Measurements from ENCODE around the gene CALHM5.

CALHM5 gene

DNA sequence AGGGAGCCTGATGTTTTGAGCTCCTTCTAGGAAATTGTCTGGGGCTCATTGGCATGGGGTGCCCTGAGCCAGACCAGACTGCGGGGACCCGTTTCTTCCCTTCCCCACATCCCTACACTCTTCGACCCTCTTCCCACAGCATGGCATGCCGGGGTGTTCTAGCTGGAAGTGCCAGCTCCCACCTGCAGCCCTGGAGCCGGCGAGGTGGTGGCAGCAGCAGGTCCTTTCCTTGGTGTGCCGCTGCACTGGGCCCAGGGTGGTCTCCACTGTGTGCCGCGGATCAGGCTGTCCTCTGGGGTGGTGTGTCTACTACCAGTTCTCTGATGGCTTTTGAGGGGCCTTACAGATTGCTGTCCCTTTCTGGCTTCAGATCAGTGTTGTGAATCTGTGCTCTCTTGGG, 52.4 kb downstream of the CALHM5 start:
- no peak for TF ChIP-seq SIN3A (IDR thresholded peaks at IDR 0.05; ENCODE audit: borderline replicate concordance, insufficient read depth, low read length)
- TF ChIP-seq, protein P1, sequence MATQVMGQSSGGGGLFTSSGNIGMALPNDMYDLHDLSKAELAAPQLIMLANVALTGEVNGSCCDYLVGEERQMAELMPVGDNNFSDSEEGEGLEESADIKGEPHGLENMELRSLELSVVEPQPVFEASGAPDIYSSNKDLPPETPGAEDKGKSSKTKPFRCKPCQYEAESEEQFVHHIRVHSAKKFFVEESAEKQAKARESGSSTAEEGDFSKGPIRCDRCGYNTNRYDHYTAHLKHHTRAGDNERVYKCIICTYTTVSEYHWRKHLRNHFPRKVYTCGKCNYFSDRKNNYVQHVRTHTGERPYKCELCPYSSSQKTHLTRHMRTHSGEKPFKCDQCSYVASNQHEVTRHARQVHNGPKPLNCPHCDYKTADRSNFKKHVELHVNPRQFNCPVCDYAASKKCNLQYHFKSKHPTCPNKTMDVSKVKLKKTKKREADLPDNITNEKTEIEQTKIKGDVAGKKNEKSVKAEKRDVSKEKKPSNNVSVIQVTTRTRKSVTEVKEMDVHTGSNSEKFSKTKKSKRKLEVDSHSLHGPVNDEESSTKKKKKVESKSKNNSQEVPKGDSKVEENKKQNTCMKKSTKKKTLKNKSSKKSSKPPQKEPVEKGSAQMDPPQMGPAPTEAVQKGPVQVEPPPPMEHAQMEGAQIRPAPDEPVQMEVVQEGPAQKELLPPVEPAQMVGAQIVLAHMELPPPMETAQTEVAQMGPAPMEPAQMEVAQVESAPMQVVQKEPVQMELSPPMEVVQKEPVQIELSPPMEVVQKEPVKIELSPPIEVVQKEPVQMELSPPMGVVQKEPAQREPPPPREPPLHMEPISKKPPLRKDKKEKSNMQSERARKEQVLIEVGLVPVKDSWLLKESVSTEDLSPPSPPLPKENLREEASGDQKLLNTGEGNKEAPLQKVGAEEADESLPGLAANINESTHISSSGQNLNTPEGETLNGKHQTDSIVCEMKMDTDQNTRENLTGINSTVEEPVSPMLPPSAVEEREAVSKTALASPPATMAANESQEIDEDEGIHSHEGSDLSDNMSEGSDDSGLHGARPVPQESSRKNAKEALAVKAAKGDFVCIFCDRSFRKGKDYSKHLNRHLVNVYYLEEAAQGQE (IDR thresholded peaks at IDR 0.05; ENCODE audit: insufficient read depth in 1 of 2, low read depth in 2 of 2, low read length in 2 of 2), result no peak
- no peak for TF ChIP-seq POLR2AphosphoS5 (IDR thresholded peaks at IDR 0.05; ENCODE audit: low read depth, low read length)
- TF ChIP-seq FOXP2 (optimal IDR thresholded peaks at IDR 0.05; ENCODE audit: borderline replicate concordance, extremely low read depth, extremely low read length, insufficient read depth), result no peak
- TF ChIP-seq TAF1 (IDR thresholded peaks at IDR 0.05; ENCODE audit: borderline replicate concordance, insufficient read depth, low read length), result no peak

DNA sequence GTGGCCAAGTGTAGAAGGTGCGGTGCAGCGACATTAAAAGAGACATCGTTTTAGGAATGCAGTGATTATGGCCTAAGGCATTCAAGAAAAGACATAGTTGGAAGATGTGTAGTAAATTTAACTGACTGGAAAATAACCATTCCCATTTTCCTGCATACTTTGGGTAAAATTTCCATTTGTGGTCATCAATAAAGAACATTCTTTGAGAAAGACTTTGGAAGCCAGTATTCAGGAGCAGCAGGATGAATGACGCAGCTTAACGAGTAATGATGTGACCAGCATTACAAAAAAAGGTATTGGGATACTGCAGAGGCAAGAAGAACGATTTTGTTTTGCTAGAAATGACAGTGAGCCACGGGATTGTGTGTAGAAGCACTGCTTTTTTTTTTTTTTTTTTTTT, 52.9 kb downstream of the CALHM5 start:
- TF ChIP-seq TAF1 (IDR thresholded peaks at IDR 0.05; ENCODE audit: borderline replicate concordance, insufficient read depth, low read length), result no peak
- TF ChIP-seq FOXP2 (optimal IDR thresholded peaks at IDR 0.05; ENCODE audit: borderline replicate concordance, extremely low read depth, extremely low read length, insufficient read depth), result no peak
- TF ChIP-seq, protein P1 (IDR thresholded peaks at IDR 0.05; ENCODE audit: insufficient read depth in 1 of 2, low read depth in 2 of 2, low read length in 2 of 2), result no peak
- TF ChIP-seq SIN3A (IDR thresholded peaks at IDR 0.05; ENCODE audit: borderline replicate concordance, insufficient read depth, low read length), result no peak
- no peak for TF ChIP-seq POLR2AphosphoS5 (IDR thresholded peaks at IDR 0.05; ENCODE audit: low read depth, low read length)

DNA sequence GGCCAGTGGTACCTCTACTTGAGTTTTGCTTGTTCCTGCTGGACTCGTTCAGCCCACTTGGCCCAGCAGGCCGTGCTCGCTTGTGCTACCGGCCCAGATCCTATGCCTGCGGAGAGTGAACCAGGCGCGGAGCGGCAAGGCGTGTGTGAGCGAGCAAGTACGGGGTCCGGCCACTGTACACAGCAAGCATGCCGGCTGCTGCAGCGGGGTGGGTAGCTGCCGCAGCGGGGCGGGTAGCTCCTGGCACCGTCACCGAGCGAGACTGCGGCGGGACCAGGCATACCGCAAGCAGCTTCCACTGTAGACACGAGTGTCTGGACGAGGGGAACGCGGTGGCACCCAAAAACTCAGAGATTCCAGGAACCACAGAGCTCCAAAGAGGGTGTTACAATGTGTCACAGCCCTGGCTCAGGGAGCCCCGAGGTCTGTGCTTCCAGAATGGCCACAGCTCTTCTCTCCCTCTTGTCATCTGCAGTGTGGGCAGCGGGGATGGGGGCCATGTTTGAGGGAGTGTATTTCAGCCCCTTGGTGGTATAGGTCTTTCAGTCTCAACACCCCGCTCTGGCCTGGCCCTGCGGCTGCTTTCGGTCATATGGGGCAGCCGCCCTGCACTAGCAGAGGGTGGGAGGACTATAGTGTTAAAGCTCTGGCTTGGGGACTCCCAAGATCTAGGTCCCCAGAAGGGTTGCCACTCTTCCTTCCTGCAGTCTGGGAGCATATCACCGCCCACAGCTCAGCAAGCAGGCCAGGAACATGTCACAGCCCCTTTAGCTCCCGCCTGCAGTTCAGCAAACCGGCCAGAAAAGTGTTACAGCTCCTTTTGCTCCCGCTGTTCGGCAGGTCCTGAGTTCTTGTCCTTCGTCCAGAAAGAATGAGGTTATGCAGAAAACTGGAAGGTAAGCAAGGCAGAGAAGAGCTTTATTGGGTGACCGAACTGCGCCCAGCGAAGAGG, 53.8 kb downstream of the CALHM5 start:
- TF ChIP-seq POLR2AphosphoS5 (IDR thresholded peaks at IDR 0.05; ENCODE audit: low read depth, low read length) (no peak), SIN3A (IDR thresholded peaks at IDR 0.05; ENCODE audit: borderline replicate concordance, insufficient read depth, low read length) (no peak), TAF1 (IDR thresholded peaks at IDR 0.05; ENCODE audit: borderline replicate concordance, insufficient read depth, low read length) (no peak), FOXP2 (optimal IDR thresholded peaks at IDR 0.05; ENCODE audit: borderline replicate concordance, extremely low read depth, extremely low read length, insufficient read depth) (no peak)
- TF ChIP-seq, protein P1 (IDR thresholded peaks at IDR 0.05; ENCODE audit: insufficient read depth in 1 of 2, low read depth in 2 of 2, low read length in 2 of 2), result no peak

DNA sequence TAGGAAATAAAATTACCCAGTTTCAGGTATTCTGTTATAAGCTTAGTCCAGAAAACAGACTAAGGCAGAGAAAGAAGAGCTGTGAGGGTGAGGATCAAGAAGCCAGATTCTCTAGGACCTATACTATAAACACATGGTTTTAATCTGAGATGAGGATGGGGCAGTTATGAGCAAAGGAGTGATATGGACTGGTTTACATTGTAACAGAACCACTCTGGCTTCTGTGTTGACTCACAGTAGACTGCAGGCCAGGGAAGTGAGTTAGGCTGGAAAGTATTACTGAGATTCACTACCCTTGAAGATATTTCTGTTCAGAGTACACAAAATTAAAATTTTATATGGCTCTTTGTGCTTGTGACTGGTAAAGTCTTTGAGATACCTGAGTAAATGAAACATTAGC, 56.7 kb downstream of the CALHM5 start:
- TF ChIP-seq POLR2AphosphoS5 (IDR thresholded peaks at IDR 0.05; ENCODE audit: low read depth, low read length), result no peak
- TF ChIP-seq SIN3A (IDR thresholded peaks at IDR 0.05; ENCODE audit: borderline replicate concordance, insufficient read depth, low read length), result no peak
- no peak for TF ChIP-seq FOXP2 (optimal IDR thresholded peaks at IDR 0.05; ENCODE audit: borderline replicate concordance, extremely low read depth, extremely low read length, insufficient read depth)
- TF ChIP-seq TAF1 (IDR thresholded peaks at IDR 0.05; ENCODE audit: borderline replicate concordance, insufficient read depth, low read length), result no peak
- TF ChIP-seq, protein P1 (IDR thresholded peaks at IDR 0.05; ENCODE audit: insufficient read depth in 1 of 2, low read depth in 2 of 2, low read length in 2 of 2), result no peak

Data from PFSK-1 (cell line).